IPS-18c (cell line): ENCODE measurements around the gene HORMAD1.
"Not testable (repeated sequence)": the region's sequence is repeated elsewhere in the genome, so short reads cannot be mapped to it uniquely, and the experiment has no call there.

Source experiments
- H3K4me3 ChIP-seq: 2 replicates; pipeline ENCODE4 v1.7.0; 2013; ENCODE audit warnings: low read depth, mild to moderate bottlenecking, low read length, moderate library complexity; ENCODE audit not compliant: insufficient read depth
- H3K9me3 ChIP-seq: one replicate; pipeline ENCODE4 v1.6.1; 2013; ENCODE audit warnings: mild to moderate bottlenecking, low read length, moderate library complexity; ENCODE audit not compliant: control insufficient read depth, insufficient read depth

The HORMAD1 gene

DNA sequence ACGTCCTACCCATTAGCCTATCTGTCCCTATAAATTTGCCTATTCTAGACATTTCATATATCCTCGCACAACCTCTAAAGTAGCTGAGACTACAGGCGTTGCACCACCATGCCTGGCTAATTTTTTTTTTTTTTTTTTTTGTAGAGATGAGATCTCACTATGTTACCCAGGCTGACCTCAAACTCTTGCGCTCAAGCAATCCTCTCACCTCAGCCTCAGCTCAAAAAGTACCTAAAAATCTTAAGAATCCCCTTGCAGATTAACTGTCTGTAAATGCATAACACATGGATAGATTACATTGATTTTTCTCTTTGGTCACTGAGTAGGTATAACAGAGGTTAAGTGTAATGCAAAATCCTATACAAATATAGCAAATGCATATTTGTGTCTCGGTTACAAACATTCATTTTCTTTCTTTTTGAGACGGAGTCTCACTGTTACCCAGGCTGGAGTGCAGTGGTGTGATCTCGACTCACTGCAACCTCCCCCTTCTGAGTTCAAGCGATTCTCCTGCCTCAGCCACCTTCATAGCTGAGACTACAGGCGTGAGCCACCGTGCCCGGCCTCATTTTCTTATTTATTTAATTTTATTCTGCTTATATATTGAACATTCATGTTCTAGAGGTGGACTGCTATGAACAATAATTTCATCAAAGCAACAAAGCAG, 2.3 kb downstream of the HORMAD1 start:
- Histone ChIP-seq H3K4me3 (no peak overlapping the region), H3K9me3 (no peaks in the 10 kb centered on the region)

DNA sequence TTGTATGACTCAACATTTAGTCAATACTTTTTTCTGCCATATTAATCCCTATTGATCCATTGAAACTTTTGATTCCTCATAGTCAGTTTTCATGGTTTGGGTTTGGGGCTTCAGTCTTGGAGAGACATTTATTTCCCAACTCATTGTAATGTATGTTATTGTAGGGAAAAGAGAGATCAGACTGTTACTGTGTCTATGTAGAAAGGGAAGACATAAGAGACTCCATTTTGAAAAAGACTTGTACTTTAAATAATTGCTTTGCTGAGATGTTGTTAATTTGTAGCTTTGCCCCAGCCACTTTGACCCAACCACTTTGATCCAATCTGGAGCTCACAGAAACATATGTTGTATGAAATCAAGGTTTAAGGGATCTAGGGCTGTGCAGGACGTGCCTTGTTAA, 11.7 kb downstream of the HORMAD1 start:
- H3K4me3 ChIP-seq, H3K9me3 ChIP-seq: not testable (repeated sequence)

DNA sequence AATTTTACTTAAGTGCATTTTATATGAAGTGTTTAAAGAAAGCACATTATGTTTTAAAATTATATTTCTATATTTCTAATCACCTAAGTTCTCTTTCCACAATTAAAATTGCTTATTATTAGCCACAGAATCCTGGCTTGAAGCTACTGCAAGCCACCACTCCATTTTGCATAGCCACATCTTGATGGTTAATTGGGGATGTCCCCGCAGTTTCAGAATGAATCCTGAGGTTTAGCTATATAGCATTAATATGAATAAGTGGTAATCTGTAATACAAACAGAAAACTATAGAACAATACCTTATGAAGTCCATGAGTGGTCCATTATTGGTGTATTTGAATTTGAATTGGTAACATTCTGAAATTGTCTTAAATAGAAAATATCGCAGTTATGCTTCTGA, 12.1 kb downstream of the HORMAD1 start:
- Histone ChIP-seq H3K4me3 (no peak overlapping the region), H3K9me3 (no peaks in the 10 kb centered on the region)

DNA sequence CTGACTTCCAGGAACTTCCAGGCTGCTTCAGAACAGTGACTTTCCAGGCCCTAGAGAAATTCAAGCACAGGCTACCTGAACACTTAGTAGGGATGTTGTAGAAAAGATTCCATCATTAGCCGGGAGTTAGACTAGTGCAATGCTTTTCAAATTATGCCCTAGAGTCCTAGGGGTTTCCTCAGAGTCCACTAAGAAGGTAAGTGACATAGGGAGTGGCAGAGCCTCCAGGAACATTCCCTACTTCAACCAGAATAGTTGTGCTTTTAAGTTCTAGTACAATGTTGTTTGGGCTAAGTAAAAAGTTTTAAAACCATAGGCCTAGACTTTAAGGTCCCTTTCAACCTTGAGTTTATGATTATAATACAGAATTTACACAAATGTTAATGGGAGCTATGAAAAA, 14.6 kb downstream of the HORMAD1 start:
- H3K9me3 ChIP-seq = no peaks in the 10 kb centered on the region
- no peak overlapping the region for H3K4me3 ChIP-seq

DNA sequence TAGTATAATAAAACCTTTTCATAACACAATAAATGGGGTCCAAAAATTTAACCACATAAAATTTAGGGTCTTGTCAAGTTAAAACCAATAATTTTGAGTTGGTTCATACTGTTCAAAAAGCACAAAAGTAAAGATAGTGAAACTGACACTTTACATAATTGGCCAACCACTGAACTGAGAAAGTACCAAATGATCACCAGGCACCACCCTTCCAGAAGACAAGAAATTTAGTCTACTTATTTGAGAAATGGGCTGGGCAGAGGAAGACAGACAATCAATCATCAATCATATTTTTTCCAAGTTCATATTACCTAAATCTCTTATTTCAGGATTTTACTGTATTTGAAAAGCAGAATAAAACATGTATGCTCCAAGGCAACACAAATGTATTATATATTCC, 17.3 kb downstream of the HORMAD1 start:
- H3K4me3 ChIP-seq = no peak overlapping the region
- H3K9me3 ChIP-seq = no peaks in the 10 kb centered on the region

DNA sequence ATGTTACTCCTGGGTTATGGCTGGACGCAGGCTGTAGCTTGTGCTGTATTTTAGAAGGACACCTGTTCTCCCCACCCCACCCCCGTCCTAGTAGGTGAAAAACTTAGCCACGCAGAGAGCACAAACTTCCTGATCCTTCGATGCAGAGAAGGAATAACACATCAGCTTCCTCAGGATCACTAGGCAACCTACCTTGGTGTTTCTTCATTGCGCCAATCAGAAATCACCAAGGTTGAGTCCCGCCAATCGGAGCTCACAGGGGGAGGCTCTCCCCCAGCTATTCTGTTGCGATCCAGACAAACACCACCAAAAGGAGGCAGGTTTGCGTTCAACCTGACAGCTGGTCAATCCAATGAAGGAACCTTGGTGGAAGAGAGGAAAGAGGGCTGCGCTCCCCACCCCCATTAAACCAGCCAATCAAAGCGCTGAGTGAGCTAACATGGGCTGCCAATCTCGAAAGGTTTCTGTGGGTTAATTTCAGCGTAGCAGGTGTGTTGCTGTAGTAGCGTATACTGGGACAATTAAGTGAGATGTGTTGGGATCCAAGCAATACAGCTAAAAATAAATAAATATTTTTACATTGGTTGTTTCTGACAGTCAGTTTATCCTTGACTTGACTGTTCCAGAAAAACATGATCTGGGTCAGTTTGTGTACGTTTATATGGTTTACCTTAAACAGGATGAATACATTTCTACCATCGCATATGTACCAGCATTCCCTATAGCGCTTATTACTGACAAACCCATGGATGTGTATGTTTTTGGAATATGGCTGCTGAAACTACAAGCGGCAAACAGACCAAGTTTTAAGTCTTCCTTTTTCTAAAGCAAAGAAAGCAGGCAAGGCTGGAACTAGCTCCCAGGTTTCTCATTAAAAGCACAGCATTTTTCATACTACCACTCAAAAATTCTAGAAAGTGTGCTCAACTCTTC, 23.4 kb downstream of the HORMAD1 start, which contains the start of gene GOLPH3L:
TSS of gene GOLPH3L (minus strand) at position 160 of the 933 bp plus-strand sequence. CDS start 2,316 bp downstream, outside the sequence.
- H3K9me3 ChIP-seq = no peaks in the 10 kb centered on the region
- H3K4me3 ChIP-seq = peak within 1 kb of the TSS; percentile 71

DNA sequence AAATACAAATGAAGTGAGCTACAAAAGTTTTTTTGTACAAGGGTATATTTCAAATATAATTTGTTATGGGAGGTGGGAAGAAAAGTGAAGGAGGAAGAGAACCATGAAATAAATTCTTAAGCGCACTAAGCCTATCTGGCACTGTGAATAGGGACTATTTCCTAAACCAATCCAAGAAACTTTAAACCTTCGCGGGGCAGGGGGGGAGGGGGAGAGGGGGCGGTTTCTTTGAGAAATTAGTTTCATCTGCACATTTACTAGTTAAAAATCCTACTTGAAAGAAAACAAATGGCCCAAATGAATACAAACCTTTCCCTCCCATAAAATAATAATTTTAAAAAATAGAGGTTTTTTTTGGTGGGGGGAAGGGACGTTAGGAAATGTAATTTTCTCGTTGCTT, 24.1 kb downstream of the HORMAD1 start:
- H3K4me3 ChIP-seq = peak overlapping the region; percentile 71
- no peaks in the 10 kb centered on the region for H3K9me3 ChIP-seq

DNA sequence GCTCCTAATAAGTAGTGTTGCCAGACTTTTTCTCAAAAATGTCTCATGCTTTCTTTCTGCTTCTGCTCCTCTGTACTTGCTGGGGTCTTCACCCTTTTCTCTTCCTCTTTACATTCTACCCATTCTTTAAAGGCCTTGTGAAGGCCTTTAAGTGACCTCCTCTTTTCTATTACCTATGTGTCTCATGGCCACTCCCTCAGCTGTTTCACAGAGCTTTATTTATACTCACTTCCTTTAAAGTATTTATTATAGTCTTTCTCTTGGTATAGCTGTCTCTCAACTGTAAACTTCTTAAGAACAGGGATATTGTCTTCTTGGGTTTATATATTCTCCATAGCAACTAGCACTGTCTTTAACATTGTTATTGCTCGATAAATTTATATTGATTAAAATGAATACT, 24.5 kb downstream of the HORMAD1 start:
- no peaks in the 10 kb centered on the region for H3K9me3 ChIP-seq
- peak overlapping the region; percentile 25; the same call in 1 of the 2 replicates for H3K4me3 ChIP-seq

DNA sequence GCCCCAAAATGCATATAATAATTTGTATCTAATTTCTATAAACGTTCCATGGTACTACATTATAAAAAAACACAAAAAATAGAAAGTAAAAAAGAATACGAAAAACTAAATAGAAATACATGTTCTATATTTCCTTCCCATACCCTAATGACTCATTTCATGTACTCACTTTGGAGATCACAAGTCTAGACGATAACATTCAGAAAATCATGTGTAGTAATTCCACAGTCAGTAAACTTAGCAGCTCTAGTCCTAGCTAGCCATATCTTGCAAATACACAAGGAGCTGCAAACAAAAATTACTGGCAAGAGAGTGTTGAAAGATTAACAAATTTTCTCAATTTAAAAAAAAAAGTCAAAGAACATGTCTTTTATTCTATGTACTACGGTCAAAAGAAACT, 25.1 kb downstream of the HORMAD1 start:
- Histone ChIP-seq H3K4me3 (no peak overlapping the region), H3K9me3 (no peaks in the 10 kb centered on the region)

DNA sequence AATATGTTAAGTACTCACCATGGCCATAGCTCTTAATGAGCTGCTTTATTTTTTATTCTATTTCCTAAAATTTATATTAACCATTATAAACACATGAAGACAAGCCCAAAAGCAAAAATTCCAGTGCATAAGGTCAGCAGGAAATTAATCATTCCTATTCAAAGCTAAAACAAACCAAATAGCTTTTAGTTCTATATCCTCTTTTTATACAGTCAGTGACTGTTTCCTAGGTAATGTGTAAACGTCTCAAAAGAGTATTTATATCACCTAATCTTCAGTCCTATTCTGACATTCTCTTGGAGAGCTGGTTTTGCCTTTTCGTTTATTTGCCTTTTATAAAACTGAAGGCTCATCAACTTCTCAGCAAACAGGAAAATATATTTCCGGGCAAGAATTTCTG, 28.0 kb downstream of the HORMAD1 start:
- Histone ChIP-seq H3K9me3 (peaks cover 2% of the 10 kb centered on the region), H3K4me3 (no peak overlapping the region)

DNA sequence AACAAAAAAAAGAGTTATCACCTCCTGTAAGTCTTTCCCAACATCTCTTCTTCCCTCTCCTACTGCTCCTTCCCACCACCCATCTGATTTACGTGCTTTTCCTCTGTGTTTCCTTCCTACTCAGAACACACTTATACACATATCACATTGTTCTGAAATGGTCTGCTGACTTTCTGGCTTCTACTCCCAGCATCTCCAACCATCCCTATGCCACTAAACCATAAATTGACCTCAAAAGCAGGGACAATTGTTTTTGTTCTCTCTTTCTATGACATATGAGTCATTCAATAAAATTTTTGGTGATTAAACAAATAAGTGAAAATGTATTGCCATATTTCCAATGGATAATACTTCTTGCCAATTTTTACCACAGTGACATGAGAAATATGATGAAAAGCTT, 31.9 kb downstream of the HORMAD1 start:
- Histone ChIP-seq H3K4me3 (no peak overlapping the region), H3K9me3 (peaks cover 2% of the 10 kb centered on the region)

DNA sequence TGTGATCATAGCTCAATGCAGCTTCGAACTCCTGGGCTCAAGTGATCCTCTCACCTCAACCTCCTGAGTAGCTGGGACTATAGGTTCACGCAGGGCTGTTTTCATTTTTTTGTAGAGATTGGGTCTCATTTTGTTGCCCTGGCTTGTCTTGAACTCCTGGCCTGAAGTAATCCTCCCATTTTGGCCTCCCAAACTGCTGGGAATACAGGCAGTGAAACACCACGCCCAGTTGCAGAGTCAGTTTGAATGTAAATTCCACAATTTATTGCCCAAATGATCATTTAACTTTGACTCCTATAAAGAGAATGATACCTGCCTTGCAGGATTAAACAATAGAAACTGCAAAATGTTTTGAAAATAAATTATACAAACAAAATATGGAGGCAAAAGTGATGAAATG, 34.4 kb downstream of the HORMAD1 start:
- Histone ChIP-seq H3K4me3 (no peak overlapping the region), H3K9me3 (peaks cover 4% of the 10 kb centered on the region)

DNA sequence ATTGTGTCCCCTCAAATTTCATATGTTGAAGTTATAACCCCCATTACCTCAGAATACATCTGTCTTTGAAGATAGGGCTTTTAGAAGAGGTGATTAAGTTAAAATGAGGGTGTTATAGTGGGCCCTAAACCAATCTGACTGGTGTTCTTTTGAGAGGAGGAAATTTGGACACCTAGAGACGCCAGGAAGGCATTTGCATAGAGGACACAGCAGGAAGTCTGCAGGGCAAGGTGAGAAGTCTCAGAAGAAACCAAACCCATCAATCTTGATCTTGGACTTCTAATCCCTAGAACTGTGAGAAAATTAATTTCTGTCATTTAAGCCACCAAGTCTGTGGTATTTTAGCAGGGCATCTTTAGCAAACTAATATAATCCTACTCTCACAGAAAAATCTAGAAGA, 36.8 kb downstream of the HORMAD1 start:
- Histone ChIP-seq H3K4me3 (no peak overlapping the region), H3K9me3 (peaks cover 4% of the 10 kb centered on the region)

DNA sequence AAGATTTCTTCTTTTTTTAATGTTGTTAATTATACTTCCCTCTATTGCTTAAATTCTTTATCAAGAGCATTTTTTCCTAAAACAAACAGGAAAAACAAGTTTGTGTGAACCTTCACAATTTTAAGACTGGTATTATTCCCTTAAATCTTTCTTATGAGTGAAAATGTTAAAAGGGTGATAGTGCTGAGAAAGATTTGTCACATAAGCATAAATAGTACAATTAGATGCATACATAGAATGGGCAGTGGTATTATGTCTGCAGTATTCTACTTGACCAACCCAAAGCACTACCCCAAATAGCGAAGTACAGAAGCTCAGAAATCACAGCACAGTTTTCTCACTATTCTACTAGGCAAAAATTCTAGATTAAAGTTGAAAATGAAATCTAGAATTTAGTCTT, 41.7 kb downstream of the HORMAD1 start:
- Histone ChIP-seq H3K4me3 (no peak overlapping the region), H3K9me3 (peaks cover 2% of the 10 kb centered on the region)

DNA sequence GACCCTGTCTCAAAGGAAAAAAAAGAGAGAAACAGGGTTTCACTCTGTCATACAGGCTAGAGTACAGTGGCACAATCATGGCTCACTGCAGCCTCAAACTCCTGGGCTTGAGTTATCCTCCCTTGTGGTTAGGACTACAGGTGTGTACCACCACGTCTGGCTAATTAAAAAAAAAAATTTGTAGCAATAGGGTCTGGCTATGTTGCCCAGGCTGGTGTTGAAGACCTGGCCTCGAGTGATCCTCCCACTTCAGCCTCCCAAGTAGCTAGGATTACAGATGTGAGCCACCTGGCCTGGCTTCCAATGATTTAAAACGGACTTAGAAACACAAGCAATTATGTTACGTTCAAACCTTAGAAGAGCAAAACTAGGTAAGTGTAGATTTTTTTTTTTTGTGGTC, 45.8 kb downstream of the HORMAD1 start:
- Histone ChIP-seq H3K9me3 (no peaks in the 10 kb centered on the region), H3K4me3 (no peak overlapping the region)

DNA sequence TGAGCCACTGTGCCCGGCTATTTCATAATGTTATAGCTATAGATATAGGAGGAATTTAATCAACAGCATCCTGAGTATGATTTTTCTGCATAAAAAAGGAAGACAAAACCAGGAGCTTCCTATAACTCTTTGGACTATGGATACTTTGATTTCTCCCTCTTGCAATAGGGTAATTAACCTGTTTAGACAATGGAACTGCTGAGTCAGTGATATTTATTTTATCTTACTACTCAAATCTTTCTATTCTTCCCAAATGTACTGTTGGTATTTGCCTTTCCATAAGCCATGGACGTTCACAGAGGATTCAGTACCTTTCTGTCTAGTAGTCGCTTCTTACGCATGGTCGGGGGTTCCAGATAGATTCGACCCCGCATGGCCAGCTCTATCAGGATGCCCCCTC, 57.4 kb downstream of the HORMAD1 start:
- Histone ChIP-seq H3K9me3 (no peaks in the 10 kb centered on the region), H3K4me3 (no peak overlapping the region)

DNA sequence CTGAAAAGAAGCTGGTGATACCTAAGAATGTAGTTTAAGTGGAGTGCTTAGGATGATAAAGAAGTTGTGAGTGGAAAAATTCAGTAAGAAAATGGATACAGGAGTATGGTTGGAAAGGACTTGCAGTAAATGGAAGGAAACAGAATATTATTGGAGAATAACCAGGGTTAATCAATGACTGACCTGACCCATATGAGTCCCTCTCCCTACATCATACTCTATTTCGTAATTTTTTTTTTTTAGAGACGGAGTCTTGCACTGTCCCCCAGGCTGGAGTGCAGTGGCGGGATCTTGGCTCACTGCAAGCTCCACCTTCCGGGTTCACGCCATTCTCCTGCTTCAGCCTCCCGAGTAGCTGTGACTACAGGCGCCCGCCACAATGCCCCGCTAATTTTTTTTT, 57.9 kb downstream of the HORMAD1 start:
- Histone ChIP-seq H3K4me3 (no peak overlapping the region), H3K9me3 (no peaks in the 10 kb centered on the region)

DNA sequence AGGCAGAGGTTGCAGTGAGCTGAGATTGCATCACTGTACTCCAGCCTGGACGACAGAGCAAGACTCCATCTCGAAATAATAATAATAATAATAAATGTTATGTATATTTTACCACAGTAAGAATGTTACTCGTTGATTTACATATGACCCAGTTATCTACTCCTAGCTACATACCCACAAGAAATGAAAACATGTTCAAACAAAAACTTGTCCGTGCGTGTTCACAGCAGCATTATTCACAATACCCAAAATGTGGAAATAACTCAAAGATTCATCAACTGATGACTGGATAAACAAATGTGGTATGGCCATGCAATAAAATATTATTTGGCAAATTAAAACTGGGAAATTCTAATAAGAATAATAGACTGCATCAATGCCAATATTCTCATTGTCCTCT, 59.5 kb downstream of the HORMAD1 start:
- H3K4me3 ChIP-seq = no peak overlapping the region

More for the DNA sequence above, 59.5 kb downstream of the HORMAD1 start:
- no peaks in the 10 kb centered on the region for H3K9me3 ChIP-seq
